Adrenal gland (tissue), 12 donors: ENCODE data around the gene ITPK1. TPM values are rescaled to one million over a fixed set of nuclear protein-coding genes. Genes with fewer than 3 reads are reported as not detected.
A peak's percentile ranks its signal among the peaks of the same experiment; 100 is the strongest.

ENCODE experiments used
- DNase-seq, 7 donors: peaks; one replicate each; pipeline ENCODE4 v3.0.0-alpha.2; 2019 to 2020
- H3K27ac ChIP-seq, 5 donors: fragments of 200-600 bp; sonication (generic) in 4 of 5; 1 replicate in 3 of 5; 2 replicates in 2 of 5; pipeline versions ENCODE4 v1.5.1 to v1.8.0; 2016 to 2020; ENCODE audit warnings: mild to moderate bottlenecking in 1 of 5
- H3K27me3 ChIP-seq: fragments of 200-600 bp; 2 replicates; pipeline ENCODE4 v1.8.0; 2021
- H3K36me3 ChIP-seq, 2 donors: fragments of 200-600 bp; replicated peaks in 1 of 2; 1 replicate in 1 of 2; 2 replicates in 1 of 2; pipeline versions ENCODE4 v1.5.1 to v1.8.0; 2018 to 2022
- H3K4me1 ChIP-seq, 2 donors: fragments of 200-600 bp; replicated peaks in 1 of 2; 1 replicate in 1 of 2; 2 replicates in 1 of 2; pipeline versions ENCODE4 v1.5.1 to v1.8.0; 2018 to 2021
- H3K4me3 ChIP-seq, 4 donors: fragments of 200-600 bp; sonication (generic) in 3 of 4; one replicate each; pipeline ENCODE4 v1.5.1; 2016 to 2018
- H3K9me3 ChIP-seq, 3 donors: fragments of 200-600 bp; sonication (generic) in 1 of 3; replicated peaks in 1 of 3; 1 replicate in 2 of 3; 2 replicates in 1 of 3; pipeline versions ENCODE4 v1.5.1 to v1.8.0; 2016 to 2021
- POLR2A ChIP-seq, 2 donors: fragments of 450-650 bp; IDR thresholded peaks; one replicate each; pipeline ENCODE4 v1.6.1; 2017; ENCODE audit warnings: antibody characterized with exemption in 2 of 2, mild to moderate bottlenecking in 2 of 2, moderate library complexity in 1 of 2
- WGBS, 4 donors: extraction: QIAGEN DNeasy Blood & Tissue Kit in 2 of 4; methylation state at CpG; one replicate each; pipeline versions ENCODE4 v1.1.5 to v1.1.7; 2013 to 2017; 5-methylcytosine and 5-hydroxymethylcytosine counted together
- intact Hi-C, 2 donors: fragments of 100-400 bp; cut with DNase I; formaldehyde crosslinking; loops; one replicate each; pipeline versions ENCODE4 v1.14.1 to v1.15.0; 2022 to 2023
- polyA plus RNA-seq, 3 donors: library from polyadenylated mRNA; stranded (reverse); fragments of 200-250 nt in 2 of 3; fragments of 350-450 nt in 1 of 3; fragmentation: Illumina TruSeq in 1 of 3; extraction: RNeasy Lipid Tissue Mini Kit (QIAGEN cat#74804) in 1 of 3; gene quantifications; one replicate each; pipeline ENCODE4 v1.2.3, GENCODE V29; 2013 to 2014
- total RNA-seq, 9 donors: library from RNA; depleted of rRNA in 4 of 9; stranded (reverse); fragments of >200 nt in 4 of 9; fragments of 120-200 nt in 1 of 9; fragmentation: NEBNext Ultra II Directional in 1 of 9; extraction: Animal tissue kit (Norgen Biotek cat#: 25700) in 1 of 9; gene quantifications; one replicate each; pipeline versions ENCODE4 v1.1.0 to v1.2.4, GENCODE V29; 2013 to 2023
- TF ChIP-seq, protein P1 (sequence below), 6 experiments: fragments of 450-650 bp in 4 of 6; fragments of 200-600 bp in 2 of 6; sonication (generic) in 1 of 6; IDR thresholded peaks; 1 replicate in 5 of 6; 2 replicates in 1 of 6; pipeline versions ENCODE4 v1.5.1 to v1.8.0; 2016 to 2021; ENCODE audit warnings: antibody characterized with exemption in 6 of 6, mild to moderate bottlenecking in 2 of 6, moderate library complexity in 1 of 6
- donor health status: healthy with polysubstance abuse.
- donor health status: Bipolar disorder and iron deficiency.
- donor health status: DM: yes; HTN: yes; CAD: no.
- donor health status: DM: no; HTN: no; CAD: no.
- donor health status: DM: no; HTN: no; CAD: no.
- donor health status: DM: yes; HTN: yes; CAD: no.

ITPK1 gene
- total and polyA plus RNA-seq, 12 donors = 28.1 to 182 (median 49.2) TPM

DNA sequence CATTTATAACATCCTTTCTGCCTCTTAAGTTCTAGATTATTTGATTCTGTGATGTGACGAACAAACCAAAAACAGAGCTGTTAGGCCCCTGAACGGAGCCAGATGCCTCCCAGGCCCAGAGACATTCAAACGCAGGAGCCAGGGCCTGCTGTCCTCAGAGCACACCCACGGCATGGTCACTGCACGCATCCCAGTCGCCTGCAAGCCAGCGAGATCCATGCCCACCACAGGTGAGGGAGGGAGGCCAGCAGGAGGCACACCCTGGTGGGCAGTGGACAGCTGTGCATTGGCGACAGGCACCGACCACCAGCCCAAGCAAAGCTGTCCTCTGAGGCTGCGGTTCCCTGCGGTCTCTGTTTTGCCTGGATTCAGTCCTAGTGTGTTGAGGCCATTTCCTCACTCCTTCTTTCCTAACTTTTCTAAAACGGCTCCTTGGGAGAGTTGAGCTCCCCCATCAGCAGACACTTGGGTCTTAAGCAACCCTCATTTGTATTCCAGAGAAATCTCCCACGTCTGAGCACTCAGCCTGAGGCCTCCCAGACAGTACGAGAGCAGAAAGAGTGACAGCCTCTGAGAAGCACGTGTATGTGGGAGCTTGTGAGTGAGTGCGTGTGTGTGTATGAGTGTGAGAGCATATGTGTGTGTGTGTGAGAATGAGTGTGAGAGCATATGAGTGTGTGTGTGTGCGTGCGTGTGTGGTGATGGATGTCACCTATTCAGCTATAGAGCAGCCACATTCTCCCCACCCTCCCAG, 111.6 kb downstream of the ITPK1 start:
- intact Hi-C loops = no loop called here
- DNase-seq = peak in 1 of 7 donors; percentile 68
- WGBS, 4 donors = 85 to 93% (median 88%) methylated on average over 14 to 18 of the region's 18 CpGs
- Histone ChIP-seq H3K27me3 (no peaks in the 10 kb centered on the region), H3K4me3 (no peak overlapping the region), H3K9me3 (no peaks in the 10 kb centered on the region), H3K36me3 (no peaks in the 10 kb centered on the region), H3K27ac (no peak overlapping the region), H3K4me1 (peaks cover 15 to 32% of the 10 kb centered on the region in 2 donors)
- TF ChIP-seq, protein P1, sequence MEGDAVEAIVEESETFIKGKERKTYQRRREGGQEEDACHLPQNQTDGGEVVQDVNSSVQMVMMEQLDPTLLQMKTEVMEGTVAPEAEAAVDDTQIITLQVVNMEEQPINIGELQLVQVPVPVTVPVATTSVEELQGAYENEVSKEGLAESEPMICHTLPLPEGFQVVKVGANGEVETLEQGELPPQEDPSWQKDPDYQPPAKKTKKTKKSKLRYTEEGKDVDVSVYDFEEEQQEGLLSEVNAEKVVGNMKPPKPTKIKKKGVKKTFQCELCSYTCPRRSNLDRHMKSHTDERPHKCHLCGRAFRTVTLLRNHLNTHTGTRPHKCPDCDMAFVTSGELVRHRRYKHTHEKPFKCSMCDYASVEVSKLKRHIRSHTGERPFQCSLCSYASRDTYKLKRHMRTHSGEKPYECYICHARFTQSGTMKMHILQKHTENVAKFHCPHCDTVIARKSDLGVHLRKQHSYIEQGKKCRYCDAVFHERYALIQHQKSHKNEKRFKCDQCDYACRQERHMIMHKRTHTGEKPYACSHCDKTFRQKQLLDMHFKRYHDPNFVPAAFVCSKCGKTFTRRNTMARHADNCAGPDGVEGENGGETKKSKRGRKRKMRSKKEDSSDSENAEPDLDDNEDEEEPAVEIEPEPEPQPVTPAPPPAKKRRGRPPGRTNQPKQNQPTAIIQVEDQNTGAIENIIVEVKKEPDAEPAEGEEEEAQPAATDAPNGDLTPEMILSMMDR (IDR thresholded peaks at IDR 0.05) = no peak
- no peak for TF ChIP-seq POLR2A (IDR thresholded peaks at IDR 0.05)

DNA sequence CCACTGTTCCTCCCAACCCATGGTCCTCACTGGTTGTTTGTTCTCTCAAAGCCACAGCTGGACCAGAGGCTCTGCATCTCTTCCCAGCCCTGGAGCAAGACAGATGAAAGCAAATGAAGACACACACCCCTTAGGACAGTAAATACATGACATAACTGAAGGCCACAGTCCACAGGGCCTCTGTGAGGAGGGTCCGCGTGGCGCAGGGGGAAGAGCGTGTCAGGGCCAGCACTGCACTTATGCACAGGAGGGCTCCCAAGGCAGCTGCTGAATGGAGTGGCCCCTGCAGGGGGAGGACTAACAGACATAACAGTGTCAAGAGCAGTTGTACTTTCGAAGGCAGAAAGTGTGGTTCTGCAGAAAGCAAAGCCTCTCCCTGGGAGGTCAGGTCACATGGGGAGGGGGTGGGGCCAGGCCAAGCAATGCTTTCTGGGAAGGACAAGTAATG, 112.8 kb downstream of the ITPK1 start:
- peaks cover 11 to 21% of the 10 kb centered on the region in 2 donors for H3K4me1 ChIP-seq
- TF ChIP-seq POLR2A (IDR thresholded peaks at IDR 0.05) = no peak
- TF ChIP-seq, protein P1 (IDR thresholded peaks at IDR 0.05) = no peak

DNA sequence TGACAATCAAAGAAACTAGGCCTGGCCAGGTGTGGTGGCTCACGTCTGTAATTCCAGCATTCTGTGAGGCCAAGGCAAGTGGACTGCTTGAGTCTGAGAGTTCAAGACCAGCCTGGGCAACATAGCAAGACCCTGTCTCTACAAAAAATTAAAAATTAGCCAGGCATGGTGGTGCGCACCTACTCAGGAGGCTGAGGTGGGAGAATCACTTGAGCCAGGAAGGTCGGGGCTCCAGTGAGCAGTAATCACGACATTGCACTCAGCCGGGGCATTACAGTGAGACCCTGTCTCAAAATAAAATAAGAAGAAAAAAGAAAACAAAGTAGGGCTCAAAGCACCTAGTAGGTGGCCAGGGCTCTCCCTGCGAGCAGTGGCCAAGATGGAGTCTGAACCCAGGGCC, 113.7 kb downstream of the ITPK1 start:
- H3K9me3 ChIP-seq = no peaks in the 10 kb centered on the region
- no peak for TF ChIP-seq POLR2A (IDR thresholded peaks at IDR 0.05)
- TF ChIP-seq, protein P1 (IDR thresholded peaks at IDR 0.05) = no peak
- no peak overlapping the region for H3K27ac ChIP-seq
- H3K4me1 ChIP-seq = peaks cover 4 to 13% of the 10 kb centered on the region in 2 donors
- H3K4me3 ChIP-seq = no peak overlapping the region
- H3K36me3 ChIP-seq = no peaks in the 10 kb centered on the region
- 95 to 99% (median 98%) methylated on average over 5 to 6 of the region's 6 CpGs for WGBS, 4 donors
- intact Hi-C loops = no loop called here
- no peaks in the 10 kb centered on the region for H3K27me3 ChIP-seq
- no peak for DNase-seq

More for the DNA sequence above, 112.8 kb downstream of the ITPK1 start:
- no peak overlapping the region for H3K4me3 ChIP-seq
- DNase-seq = no peak
- H3K27me3 ChIP-seq = no peaks in the 10 kb centered on the region
- no peaks in the 10 kb centered on the region for H3K36me3 ChIP-seq
- no peak overlapping the region for H3K27ac ChIP-seq
- 89 to 100% (median 93%) methylated on average over 2 to 5 of the region's 5 CpGs for WGBS, 4 donors
- no peaks in the 10 kb centered on the region for H3K9me3 ChIP-seq
- intact Hi-C loops = no loop called here

DNA sequence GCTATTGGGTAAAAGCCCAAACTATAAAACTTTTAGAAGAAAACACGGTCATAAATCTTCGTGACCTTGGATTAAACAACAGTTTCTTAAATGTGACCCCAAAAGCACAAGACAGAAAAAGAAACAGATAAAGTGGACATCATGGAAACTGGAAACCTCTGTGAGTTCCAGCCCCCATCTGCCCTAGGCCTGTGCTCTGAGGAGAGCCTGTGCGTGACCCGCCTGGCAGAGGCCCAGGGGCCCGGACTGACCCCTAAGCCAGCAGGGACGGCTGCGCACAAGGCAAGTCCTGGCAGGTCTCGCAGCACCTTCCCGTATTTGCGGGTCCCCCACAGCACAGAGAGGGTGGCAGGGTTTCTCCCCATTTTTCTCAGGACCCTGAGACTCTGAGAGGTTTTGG, 116.8 kb downstream of the ITPK1 start:
- peaks cover 0 to under 1% of the 10 kb centered on the region in 2 donors for H3K4me1 ChIP-seq
- H3K27ac ChIP-seq = no peak overlapping the region
- 76 to 95% (median 89%) methylated on average over 5 to 10 of the region's 10 CpGs for WGBS, 4 donors

More for the DNA sequence above, 116.8 kb downstream of the ITPK1 start:
- no peaks in the 10 kb centered on the region for H3K9me3 ChIP-seq
- H3K4me3 ChIP-seq = no peak overlapping the region
- no peaks in the 10 kb centered on the region for H3K36me3 ChIP-seq
- no peaks in the 10 kb centered on the region for H3K27me3 ChIP-seq
- no peak for TF ChIP-seq POLR2A (IDR thresholded peaks at IDR 0.05)
- TF ChIP-seq, protein P1 (IDR thresholded peaks at IDR 0.05) = no peak
- DNase-seq = no peak
- intact Hi-C loops = no loop called here
